Activated CD4-positive, alpha-beta T cell treated with anti-CD3 and anti-CD28 coated beads for 4 hours (primary cell): ENCODE measurements around the gene RHOBTB3.

Source experiments
- DNase-seq, 2 donors: peaks; one replicate each; pipeline ENCODE4 v3.0.0-alpha.2; 2020

RHOBTB3 gene

DNA sequence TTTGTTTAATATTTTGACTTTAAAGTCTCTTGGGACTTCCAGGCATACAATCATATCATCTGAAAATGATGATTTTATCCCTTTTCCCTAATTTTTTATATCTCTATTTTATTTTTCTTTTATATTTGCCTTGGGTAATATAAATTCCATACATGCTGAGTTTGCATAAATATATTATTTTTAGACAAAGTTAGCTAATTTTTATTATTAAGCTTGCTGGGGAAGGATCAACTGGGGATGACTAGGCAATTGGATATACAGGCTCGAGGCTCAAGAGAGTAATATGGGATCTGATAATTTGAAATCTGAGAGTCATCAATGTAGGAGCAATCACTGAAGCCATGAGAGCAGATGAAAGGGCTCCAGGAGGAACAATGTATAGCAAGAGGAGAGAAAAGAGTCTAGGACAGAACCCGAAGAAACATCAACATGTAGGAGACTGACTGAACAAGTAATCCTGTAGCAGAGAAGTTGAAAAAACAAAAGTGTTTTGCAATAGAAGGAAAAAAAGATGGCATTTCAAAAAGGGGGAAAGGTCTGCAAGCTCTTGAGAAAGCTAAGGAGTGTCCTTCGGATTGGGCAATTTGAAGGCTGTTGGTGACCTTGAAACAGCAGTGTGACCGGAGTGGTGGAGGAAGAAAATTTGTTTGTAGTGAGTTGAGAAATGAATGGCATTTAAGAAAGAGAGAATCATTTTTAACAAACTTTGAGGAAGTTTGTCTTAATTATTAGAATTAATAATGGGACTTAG lies 17.0 kb upstream of the RHOBTB3 start:
- DNase-seq: no peak

DNA sequence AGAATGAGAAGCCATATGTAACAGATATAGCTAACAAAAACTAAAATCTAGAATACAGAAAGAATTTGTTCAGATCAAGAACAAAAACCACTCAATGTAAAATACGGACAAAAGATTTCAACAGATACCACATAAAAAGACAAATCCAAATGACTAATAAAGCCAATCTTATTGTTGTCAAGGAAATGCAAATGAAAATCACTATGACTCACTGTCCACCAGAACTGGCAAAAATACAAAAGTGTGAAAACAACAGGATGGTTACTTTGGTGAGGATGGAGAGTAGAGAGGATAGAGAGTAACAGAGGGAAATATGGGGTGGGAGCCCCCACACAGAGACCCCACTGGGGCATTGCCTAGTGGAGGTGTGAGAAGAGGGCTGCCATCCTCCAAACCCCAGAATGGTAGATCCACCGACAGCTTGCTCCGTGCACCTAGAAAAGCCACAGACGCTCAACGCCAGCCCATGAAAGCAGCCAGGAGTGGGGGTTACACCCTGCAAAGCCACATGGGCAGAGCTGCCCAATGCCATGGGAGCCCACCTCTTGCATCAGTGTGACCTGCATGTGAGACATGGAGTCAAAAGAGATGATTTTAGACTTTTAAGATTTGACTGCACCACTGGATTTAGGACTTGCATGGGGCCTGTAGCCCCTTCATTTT lies 15.2 kb upstream of the RHOBTB3 start:
- no peak for DNase-seq

DNA sequence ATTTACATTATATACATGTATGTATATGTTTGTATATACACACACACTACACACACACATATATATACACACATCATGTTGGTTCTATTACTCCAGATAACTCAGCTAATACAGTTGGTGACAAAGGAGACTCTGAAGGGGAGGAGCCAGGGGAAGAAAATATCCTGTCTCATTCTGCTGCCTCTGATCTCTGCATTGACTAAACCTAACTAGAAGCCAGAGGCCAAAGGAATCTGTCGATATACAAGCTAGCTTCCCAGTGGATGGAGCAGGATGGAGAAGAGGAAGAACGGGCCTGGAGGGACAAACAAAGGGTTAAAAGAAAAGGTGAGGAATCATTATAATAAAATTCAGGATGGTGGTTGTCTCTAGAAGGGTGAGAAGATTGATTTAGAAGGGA lies 13.7 kb upstream of the RHOBTB3 start:
- no peak for DNase-seq

DNA sequence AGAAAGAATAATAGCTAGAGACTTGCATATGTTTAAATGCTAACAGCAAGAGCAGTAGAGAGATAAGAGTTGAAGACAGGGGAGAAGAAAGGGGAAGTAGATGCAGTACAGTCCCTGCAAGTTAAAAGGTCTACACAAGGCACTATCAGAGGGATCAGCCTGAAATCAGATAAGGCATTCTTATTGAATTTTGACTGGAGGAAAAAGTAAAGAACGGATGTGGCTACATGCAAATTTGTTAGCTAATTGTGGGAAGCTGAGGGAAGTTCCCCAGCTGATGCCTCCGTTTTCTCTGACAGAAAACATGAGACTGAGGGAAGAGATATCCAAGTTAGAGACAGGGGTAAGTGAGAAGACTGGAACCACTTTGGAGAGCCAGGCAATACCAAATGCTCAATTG lies 12.9 kb upstream of the RHOBTB3 start:
- DNase-seq: no peak

DNA sequence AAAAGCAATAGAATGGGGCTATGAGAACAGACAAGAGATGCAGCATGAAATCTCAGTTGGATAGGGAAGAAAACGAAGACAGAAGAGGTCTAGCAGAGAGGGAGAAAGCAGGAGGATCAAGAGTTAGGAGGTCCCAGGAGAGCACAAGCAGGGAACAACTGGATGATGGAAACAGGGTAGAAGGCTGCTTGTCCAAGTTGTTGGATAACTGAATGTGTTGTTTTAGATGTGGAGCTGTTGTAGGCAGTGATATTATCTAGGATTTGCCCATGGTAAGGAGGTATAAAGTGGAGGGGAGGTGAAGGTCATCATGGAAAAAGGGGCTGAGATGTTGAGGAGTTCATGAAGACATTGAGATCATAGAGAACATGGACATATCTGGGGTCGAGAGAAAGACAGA lies 12.4 kb upstream of the RHOBTB3 start:
- no peak for DNase-seq

DNA sequence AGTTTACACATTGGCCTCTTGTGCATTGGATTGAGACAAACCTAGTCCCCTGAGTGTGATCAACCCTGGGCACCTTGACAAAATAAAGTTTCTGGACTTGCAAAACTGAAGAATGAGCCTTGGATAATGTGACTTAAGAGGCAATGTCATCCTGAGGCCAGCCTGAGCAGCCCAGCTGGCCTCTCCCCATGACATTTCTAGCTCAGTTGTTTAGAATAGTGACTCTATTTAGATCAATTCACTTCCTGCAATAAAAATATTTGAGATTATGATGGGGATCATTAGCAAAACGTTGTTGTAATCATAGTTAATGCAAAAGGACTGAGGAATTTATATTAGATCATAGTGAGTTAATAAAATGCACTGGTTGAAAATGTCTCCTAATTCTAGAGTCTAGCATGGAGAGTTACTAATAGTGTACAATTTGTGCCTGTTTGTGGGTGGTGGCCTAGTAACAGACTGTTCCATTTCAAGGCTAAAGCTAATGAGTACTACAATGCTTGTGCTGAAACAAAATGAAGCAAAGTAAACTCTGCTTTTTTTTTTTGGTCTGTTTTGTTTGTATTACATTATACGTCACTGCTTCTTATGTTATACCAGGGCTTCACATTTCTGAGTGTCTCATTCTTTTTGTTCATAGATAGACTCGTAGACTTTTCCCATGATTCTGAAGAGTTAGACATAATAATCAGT lies 10.9 kb upstream of the RHOBTB3 start:
- DNase-seq: no peak

DNA sequence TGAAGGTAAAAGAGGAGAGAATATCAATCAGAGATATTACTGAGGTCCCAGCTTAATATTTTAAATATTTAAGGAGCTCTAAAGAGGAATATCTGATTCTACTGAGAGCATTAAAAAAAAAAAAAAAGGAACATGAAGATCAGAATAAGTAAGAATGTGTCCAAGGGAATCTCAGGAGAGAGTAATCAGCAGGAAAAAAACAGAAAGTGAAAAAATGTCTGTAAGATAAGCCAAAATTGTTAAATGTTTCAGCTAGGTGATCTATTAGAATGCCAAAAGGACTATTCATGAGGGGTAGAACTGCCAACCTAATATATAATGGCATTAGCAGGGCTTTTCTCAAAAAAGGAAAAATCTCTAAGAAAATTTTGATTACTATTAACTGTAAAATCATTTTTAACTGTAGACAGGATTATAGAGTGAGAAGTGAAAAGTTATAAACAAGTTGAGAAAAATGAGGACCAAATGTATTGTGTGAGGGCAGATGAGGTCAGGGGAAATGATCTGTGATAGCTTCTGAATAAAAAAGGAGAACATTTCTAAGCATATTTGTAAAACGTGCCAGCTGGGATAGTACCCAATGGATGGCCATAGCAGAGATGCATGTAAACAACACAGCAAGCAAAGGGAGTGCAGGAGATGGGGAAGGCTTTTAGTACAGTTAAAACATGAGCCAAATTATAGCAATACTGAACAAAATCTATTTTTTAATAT lies 9.4 kb upstream of the RHOBTB3 start:
- no peak for DNase-seq

DNA sequence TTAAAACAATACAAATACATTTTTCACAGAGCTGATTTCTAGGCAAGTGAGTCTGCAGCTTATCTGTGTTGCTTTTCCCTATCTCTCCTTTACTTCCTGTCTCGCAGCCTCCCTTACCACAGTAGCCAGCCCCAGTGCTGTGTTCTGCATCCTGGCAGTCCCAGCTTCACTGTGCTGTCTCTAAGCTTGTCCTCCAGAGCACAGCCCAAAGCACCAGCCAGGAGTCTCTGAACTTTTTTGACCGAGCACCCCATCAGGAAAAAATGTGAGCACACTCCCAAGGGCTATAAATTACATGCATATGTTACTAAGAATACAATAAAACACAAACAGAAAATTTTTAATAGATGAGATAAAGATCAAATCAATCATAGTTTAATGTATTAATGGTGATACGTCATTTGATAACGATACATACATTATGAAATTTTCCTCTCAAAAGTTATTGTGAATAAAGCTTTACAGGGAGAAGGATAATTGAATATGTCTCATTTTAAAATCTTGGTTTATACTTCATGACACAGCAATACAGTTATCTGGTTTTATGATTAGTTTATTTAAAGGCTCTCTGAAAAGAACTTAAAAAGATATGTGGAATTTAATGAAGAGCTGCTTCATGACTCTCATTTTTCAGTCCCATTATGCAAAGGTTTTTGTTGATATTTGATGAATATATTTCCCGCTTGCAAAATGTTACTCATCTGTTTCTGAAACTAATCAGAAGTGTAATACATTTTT lies 7.3 kb upstream of the RHOBTB3 start:
- DNase-seq: no peak

DNA sequence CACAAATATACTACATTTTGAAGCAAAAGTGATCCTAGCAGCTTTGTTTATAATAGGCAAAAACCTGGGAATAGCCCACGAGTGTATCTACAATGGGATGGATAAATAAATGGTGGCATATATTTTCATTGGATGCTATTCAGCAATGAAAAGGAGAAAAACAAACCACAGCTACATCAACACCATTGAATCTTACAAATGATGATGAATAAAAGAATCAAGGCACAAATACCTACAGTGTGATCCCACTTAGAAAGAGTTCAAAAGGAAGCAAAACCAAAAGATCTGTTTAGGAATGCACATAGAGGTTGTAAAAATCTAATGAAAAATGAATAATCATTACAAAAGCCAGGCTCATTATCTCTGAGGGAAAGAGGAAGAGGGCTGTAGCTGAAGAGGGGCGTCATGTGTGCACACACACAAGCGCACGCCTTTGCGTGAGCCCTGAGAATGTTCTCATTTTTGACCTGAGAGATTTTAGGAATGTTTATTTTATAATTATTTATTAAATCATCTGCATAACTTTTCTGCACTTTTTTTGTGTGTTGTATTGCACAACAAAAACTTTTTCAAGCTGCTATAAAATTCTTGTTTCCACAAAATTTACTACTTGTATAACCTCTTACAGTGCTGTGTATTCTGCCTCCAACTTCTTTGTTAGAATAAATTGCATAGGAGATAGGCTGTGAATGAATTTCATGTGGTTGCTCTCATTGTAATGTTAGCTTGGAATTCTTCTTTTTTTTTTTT lies 5.9 kb upstream of the RHOBTB3 start:
- no peak for DNase-seq

DNA sequence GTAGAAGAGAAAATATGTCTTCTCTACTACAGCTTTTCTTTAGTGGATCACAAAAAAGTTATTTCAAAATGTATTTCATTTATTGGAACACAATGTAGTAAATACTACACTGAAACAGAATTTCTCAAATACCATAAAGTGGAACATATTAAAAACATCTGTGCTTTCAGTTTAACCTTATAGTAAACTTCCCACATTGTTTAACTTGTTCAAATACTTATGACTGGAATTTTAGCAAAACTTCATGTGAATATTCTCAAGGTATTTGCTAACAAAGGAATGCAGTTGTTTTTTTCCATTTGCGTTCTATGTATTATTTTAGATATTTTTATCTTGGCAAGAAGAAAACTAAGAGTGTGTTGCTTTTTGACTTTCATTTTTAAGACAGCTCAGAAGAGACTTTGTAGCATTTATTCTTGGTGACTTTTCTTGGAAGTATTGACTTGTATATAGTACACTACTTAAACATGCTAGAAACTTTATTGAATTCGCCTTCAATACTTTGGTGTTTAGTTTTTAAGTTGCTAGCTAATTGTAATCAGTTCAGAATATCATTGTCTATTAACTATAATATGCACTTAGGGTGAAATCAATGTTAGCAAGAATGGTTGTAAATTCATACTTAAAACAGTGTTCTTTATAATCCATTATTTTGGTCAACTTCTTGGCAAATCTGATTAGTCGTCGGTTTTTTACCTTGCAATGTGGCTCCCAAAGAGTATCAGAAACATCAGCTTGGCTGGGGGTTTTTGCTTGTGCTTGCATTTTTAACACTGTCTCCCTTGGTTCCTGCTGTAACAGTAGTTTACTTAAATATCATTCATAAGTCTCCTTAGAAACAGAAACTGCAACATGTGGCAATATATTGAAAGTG lies 5.0 kb upstream of the RHOBTB3 start:
- no peak for DNase-seq

DNA sequence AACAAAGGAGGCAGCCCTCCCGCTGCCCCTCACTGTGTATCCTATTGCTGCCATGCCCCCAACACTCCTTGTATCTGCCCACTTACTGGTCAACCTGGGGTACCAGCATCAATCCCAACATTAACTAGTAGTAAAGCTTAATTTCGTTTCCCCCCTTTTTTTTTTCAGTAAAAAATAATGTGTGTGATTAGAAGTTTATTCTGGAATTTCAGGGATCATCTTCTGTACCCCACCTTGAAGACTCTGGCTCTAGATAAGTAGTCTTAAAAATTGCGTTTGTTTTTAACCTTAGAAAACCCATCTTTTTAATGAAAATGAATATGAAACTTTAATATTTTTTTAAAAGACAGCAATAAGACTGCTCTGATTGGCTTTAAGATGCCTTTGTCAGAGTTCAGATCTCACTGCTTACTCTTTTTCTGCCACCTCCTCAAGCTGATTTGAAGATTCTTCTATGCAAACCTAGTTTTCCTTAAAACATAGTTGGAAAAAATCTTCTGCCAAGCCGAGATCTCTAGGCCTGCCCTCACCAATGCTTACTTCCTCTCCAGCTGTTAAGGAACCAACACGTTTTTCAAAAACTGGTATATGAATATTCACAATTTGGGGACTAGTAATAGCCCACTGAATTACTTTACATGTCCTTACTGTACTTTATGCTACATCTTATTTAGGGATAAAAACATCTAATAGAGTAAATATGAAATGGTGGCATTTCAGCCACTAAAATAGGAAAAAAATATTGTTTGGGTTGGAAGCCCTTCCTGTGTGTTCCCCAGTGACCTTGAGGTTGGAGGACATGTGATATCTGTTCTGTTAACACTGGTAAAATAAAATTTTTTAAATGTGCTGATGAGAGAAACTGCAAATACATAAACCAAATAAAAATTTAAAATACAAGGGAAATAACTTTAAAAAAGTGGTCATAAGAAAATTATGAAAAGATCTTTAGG lies 4.0 kb upstream of the RHOBTB3 start:
- DNase-seq: no peak

DNA sequence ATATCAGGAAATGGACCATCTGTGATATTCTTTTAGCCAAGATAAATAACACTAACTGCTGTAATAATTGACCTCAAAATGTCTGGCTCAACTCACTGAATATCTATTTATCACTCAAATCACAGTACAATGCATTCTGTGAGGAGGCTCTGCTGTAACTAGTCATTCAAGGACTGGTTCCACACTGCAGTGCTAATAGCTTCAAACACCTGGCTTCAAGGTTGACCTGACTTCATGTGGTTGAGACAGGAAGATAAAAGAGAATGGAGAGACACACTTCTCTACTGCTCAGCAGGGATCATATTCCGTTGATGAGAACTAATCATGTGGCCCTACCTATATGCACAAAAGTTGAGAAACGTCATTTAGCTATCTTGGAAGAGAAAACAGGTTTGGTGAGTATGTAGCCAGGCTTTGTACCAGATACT lies 3.4 kb upstream of the RHOBTB3 start:
- no peak for DNase-seq

DNA sequence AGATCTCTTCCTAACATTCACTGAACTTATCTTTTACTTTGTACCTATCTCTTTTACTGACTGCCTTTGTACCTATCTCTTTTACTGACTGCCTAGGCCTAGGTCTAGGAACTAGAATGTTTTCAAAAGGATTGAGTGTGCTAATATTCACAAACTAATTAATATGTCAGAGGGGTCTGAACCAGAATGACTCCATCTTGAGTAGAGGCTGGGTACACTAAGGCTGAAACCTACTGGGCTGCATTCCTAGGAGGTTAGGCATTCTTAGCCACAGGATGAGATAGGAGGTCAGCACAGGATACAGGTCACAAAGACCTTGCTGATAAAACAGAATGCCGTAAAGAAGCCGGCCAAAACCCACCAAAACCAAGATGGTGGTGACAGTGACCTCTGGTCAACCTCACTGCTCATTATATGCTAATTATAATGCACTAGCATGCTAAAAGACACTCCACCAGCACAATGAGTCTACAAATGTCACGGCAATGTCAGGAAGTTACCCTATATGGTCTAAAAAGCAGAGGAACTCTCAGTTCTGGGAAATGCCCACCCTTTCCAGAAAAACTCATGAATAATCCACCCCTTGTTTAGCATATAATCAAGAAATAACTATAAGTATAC lies 2.5 kb upstream of the RHOBTB3 start:
- peak in 1 of 2 donors; percentile 22 for DNase-seq

DNA sequence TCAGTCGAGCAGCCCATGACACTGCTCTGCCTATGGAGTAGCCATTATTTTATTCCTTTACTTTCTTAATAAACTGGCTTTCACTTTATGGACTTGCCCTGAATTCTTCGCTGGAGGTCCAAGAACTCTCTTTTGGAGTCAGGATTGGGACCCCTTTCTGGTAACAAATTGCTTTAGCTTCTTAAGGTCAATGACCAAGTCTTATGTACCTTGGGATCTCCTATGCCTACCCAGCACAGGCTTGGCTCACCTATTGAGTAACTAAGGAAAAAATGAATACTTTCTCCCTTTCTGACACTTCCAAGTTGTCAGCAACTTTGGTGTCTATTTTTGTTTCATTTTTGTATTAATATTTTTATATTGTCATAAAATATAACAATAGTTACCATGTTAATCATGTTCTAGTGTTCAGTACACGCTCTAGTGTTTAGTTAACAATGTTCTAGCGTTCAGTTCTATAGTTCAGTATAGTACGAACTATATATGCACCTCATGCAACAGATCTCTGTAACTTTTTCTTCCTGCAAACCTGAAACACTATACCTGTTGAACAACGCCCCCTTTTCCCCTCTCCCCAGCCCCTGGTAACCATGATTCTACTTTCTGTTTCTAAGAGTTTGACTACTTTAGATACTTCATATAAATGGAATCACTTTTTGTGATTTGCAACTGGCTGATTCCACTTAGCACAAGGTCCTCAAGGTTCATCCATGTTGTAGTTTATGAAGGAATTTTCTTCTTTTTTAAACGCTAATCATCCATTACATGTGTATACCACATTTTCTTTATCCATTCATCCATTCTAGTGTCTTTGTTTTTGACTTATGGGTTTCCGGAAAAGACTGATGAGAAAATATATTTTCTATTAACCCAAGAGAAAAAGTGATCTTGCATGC lies 1.8 kb upstream of the RHOBTB3 start:
- DNase-seq: no peak

DNA sequence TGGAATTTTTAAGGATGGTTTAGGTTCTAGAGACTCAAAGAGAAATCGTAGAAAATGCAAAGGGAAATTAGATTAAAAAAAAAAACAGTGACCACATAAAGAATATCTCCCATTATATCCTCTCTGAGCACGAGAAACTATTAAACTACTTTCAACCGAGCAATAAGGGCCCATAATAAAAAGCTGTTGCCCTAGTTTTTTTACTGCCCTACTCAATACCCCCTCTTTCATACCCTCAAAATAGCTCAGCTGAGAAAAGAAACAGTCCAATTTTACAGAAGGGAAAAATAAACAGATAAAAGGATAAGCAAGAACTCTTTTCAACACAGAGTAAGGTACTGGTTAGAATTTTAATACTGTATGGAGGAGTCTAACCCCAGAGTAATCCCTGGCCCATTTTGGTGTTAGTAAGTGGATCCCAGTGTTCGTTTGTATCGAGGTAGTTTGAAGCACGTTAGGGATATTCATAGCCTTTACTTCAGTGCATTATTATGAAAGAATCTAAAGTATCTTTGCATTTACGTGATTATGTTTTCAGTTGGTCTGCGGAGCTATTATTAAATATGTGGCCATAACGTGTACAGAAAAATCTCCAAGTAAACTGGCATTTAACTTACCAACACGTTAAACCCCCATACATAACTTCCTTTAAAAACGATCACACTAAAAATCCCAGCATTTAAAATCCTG lies 980 bp upstream of the RHOBTB3 start:
- DNase-seq: no peak

DNA sequence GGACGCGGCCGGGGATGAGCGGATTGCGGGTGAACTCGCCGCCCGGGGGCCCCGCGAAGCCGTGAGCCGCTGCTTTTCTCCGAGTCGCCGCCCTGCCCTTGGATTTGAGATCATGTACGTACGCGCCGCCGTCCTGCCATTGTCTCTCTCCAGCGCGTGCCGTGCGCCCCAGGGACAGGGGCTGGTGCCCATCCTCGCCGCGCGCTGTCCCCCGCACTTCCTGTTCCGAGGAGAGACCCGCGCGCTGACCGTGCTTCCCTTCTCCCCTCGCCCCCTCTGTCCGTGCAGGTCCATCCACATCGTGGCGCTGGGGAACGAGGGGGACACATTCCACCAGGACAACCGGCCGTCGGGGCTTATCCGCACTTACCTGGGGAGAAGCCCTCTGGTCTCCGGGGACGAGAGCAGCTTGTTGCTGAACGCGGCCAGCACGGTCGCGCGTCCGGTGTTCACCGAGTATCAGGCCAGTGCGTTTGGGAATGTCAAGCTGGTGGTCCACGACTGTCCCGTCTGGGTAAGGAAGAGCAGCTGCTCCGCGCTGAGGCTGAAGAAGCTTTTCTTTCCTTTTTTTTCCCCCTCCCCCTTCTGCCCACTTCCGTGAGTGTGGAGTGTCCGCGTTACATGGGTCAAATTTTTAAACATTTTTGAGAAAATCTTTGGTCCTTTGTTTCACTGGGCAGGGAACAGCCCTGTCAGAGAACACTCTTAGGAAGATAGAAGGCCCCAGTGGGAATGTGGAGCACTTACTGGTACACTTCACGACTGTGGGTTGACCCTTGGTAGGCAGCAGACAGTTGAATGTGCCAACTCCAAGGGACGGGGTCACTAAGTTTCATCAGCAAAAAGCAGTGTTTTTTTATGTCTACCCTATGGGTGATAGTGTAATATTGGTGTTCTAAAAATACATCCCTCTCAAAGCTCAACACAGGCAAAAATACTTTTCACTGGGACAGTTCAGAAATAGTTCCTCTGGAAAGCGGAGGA lies 727 bp downstream of the RHOBTB3 start:
- DNase-seq: peak; percentile 6 to 23
